ENCODE measurements around the gene NSUN4.

DNA sequence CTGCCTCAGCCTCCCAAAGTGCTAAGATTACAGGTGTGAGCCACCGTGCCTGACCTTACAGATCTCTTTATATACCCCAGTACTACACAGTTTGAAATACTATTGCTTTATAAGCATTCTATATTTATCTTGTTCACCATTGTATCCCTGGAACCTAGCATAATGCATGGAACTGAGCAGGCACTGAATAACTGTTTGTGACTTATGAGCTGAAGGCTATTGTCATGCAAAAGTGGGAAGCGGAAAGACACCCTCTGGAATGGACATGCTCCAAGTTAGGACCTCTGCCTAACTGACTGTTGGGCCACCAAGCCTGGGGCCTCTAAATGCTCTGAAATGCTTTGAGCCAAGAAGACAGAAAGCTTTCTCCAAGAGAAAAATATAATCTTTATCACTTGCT lies 45.3 kb upstream of the NSUN4 start:
- TF ChIP-seq, protein P1, sequence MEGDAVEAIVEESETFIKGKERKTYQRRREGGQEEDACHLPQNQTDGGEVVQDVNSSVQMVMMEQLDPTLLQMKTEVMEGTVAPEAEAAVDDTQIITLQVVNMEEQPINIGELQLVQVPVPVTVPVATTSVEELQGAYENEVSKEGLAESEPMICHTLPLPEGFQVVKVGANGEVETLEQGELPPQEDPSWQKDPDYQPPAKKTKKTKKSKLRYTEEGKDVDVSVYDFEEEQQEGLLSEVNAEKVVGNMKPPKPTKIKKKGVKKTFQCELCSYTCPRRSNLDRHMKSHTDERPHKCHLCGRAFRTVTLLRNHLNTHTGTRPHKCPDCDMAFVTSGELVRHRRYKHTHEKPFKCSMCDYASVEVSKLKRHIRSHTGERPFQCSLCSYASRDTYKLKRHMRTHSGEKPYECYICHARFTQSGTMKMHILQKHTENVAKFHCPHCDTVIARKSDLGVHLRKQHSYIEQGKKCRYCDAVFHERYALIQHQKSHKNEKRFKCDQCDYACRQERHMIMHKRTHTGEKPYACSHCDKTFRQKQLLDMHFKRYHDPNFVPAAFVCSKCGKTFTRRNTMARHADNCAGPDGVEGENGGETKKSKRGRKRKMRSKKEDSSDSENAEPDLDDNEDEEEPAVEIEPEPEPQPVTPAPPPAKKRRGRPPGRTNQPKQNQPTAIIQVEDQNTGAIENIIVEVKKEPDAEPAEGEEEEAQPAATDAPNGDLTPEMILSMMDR (conservative IDR thresholded peaks at IDR 0.05) = no peak
- no peak for TF ChIP-seq EZH2 (IDR thresholded peaks at IDR 0.05; ENCODE audit: low read depth)
